ENCODE results near the gene SOSTDC1.
"Not testable (repeated sequence)": the region's sequence is repeated elsewhere in the genome, so short reads cannot be mapped to it uniquely, and the experiment has no call there.

Gene SOSTDC1

DNA sequence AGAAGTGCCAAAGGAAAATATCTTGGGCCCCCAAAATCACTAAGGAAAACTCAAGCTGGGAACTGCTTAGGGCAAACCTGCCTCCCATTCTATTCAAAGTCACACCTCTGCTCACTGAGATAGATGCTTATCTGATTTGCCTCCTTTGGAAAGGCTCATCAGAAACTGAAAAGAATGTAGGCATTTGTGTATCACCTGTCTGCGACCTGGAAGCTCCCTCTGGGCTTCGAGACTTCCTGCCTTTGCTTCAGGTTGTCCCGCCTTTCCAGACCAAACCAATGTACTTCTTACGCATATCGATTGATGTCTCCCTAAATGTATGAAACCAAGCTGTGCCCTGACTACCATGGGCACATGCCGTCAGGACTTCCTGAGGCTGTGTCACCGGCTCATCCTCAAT is 46.6 kb upstream of the SOSTDC1 start:
- Histone ChIP-seq H3K9me2 (replicated peaks; ENCODE audit: insufficient read depth, low read length) (no peaks in the 10 kb centered on the region), H3K4me3 (ENCODE audit: low read length) (no peak overlapping the region), H3K4me1 (ENCODE audit: low read length) (no peaks in the 10 kb centered on the region), H3K36me3 (replicated peaks; ENCODE audit: insufficient read depth, low read length) (no peaks in the 10 kb centered on the region), H3K79me2 (ENCODE audit: low read length) (no peaks in the 10 kb centered on the region), H3K9me3 (replicated peaks; ENCODE audit: insufficient read depth, low read length) (no peaks in the 10 kb centered on the region), H4K20me1 (ENCODE audit: insufficient read depth, low read length) (no peaks in the 10 kb centered on the region), H3F3A (ENCODE audit: insufficient read depth, low read length) (no peaks in the 10 kb centered on the region), H3K9ac (ENCODE audit: low read length) (no peak overlapping the region), H3K27me3 (replicated peaks; ENCODE audit: insufficient read depth, low read length) (no peaks in the 10 kb centered on the region), H3K4me2 (ENCODE audit: low read depth, low read length) (no peak overlapping the region), H2AFZ (ENCODE audit: low read length) (no peak overlapping the region), H3K27ac (ENCODE audit: low read length) (no peak overlapping the region)
- TF ChIP-seq EZH2phosphoT487 (IDR thresholded peaks at IDR 0.05; ENCODE audit: low read length): no peak
- TF ChIP-seq CTCF (IDR thresholded peaks at IDR 0.05; ENCODE audit: low read length): no peak
- no peak for TF ChIP-seq EZH2 (optimal IDR thresholded peaks at IDR 0.05; ENCODE audit: low read depth, low read length)
- no peak for DNase-seq

- H3K4me2 ChIP-seq (ENCODE audit: low read depth, low read length): no peak overlapping the region
- H3F3A ChIP-seq (ENCODE audit: insufficient read depth, low read length): no peaks in the 10 kb centered on the region
- H3K79me2 ChIP-seq (ENCODE audit: low read length): no peaks in the 10 kb centered on the region
- H3K36me3 ChIP-seq (replicated peaks; ENCODE audit: insufficient read depth, low read length): no peaks in the 10 kb centered on the region
- H3K9me2 ChIP-seq (replicated peaks; ENCODE audit: insufficient read depth, low read length): no peaks in the 10 kb centered on the region
- H3K27me3 ChIP-seq (replicated peaks; ENCODE audit: insufficient read depth, low read length): no peaks in the 10 kb centered on the region
- H3K9me3 ChIP-seq (replicated peaks; ENCODE audit: insufficient read depth, low read length): no peaks in the 10 kb centered on the region
- H3K4me1 ChIP-seq (ENCODE audit: low read length): no peaks in the 10 kb centered on the region
- no peak overlapping the region for H3K4me3 ChIP-seq (ENCODE audit: low read length)
- no peak overlapping the region for H3K27ac ChIP-seq (ENCODE audit: low read length)
- no peaks in the 10 kb centered on the region for H4K20me1 ChIP-seq (ENCODE audit: insufficient read depth, low read length)
- TF ChIP-seq EZH2 (optimal IDR thresholded peaks at IDR 0.05; ENCODE audit: low read depth, low read length): no peak
- TF ChIP-seq CTCF (IDR thresholded peaks at IDR 0.05; ENCODE audit: low read length): no peak
- no peak for TF ChIP-seq EZH2phosphoT487 (IDR thresholded peaks at IDR 0.05; ENCODE audit: low read length)
- no peak overlapping the region for H2AFZ ChIP-seq (ENCODE audit: low read length)
- no peak for DNase-seq
- H3K9ac ChIP-seq (ENCODE audit: low read length): no peak overlapping the region
Measured at GRCh38 chr7:16511314-16511713, 45.8 kb upstream of the SOSTDC1 start.

DNA sequence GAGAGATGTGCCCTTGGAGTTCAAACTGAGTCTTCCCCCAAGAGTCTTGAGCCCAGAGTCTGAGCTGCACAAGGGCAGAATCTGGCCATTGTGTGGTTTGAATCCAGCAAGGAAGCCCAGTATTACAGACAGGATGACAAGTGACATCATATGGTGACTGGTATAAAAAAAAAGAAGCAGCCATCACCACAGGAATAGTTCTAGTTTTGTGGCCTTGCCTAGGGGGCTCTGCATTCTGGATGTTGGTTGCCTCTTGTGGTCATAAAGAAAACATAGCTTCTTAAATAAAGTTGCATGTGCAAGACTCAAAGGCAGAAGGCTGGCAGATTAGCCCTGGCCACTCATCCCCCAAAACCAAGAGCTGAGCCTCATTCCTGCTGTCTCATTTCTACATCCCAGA is 44.3 kb upstream of the SOSTDC1 start:
- no peak overlapping the region for H3K4me2 ChIP-seq (ENCODE audit: low read depth, low read length)
- no peak overlapping the region for H3K27ac ChIP-seq (ENCODE audit: low read length)
- H3K36me3 ChIP-seq (replicated peaks; ENCODE audit: insufficient read depth, low read length): no peaks in the 10 kb centered on the region
- no peaks in the 10 kb centered on the region for H3K4me1 ChIP-seq (ENCODE audit: low read length)
- H3K9me2 ChIP-seq (replicated peaks; ENCODE audit: insufficient read depth, low read length): no peaks in the 10 kb centered on the region
- H3K79me2 ChIP-seq (ENCODE audit: low read length): no peaks in the 10 kb centered on the region
- no peak for DNase-seq
- no peaks in the 10 kb centered on the region for H3K27me3 ChIP-seq (replicated peaks; ENCODE audit: insufficient read depth, low read length)
- H2AFZ ChIP-seq (ENCODE audit: low read length): no peak overlapping the region
- no peak overlapping the region for H3K4me3 ChIP-seq (ENCODE audit: low read length)
- H3K9me3 ChIP-seq (replicated peaks; ENCODE audit: insufficient read depth, low read length): no peaks in the 10 kb centered on the region
- no peak for TF ChIP-seq CTCF (IDR thresholded peaks at IDR 0.05; ENCODE audit: low read length)
- no peak for TF ChIP-seq EZH2phosphoT487 (IDR thresholded peaks at IDR 0.05; ENCODE audit: low read length)
- no peak for TF ChIP-seq EZH2 (optimal IDR thresholded peaks at IDR 0.05; ENCODE audit: low read depth, low read length)
- H3K9ac ChIP-seq (ENCODE audit: low read length): no peak overlapping the region
- no peaks in the 10 kb centered on the region for H3F3A ChIP-seq (ENCODE audit: insufficient read depth, low read length)
- H4K20me1 ChIP-seq (ENCODE audit: insufficient read depth, low read length): no peaks in the 10 kb centered on the region

DNA sequence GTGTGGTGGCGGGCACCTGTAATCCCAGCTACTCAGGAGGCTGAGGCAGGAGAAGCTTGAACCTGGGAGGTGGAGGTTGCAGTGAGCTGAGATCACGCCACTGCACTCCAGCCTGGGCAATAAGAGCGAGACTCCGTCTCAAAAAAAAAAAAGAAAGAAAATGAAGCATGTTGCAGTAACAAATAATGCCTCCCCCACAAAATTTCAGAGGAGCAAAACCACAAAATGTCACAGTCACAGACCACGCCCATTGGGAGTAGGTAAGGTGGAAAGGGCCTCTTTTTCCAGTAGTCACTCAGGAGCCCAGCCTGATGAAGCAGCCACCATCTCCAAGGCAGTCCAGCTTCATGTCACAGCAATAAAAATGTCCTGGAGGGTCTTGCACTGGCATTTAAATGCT is 40.9 kb upstream of the SOSTDC1 start:
- H3K27me3 ChIP-seq (replicated peaks; ENCODE audit: insufficient read depth, low read length); H3K4me2 ChIP-seq (ENCODE audit: low read depth, low read length); H3K79me2 ChIP-seq (ENCODE audit: low read length); H3F3A ChIP-seq (ENCODE audit: insufficient read depth, low read length); H3K9me3 ChIP-seq (replicated peaks; ENCODE audit: insufficient read depth, low read length); H3K4me3 ChIP-seq (ENCODE audit: low read length); H3K36me3 ChIP-seq (replicated peaks; ENCODE audit: insufficient read depth, low read length); H3K9ac ChIP-seq (ENCODE audit: low read length); H2AFZ ChIP-seq (ENCODE audit: low read length); H3K4me1 ChIP-seq (ENCODE audit: low read length); H4K20me1 ChIP-seq (ENCODE audit: insufficient read depth, low read length); H3K27ac ChIP-seq (ENCODE audit: low read length); DNase-seq; H3K9me2 ChIP-seq (replicated peaks; ENCODE audit: insufficient read depth, low read length): not testable (repeated sequence)
